ENCODE data around the gene EFNA3. TPM values are rescaled to one million over a fixed set of nuclear protein-coding genes. Genes with fewer than 3 reads are reported as not detected.

EFNA3 gene
- total RNA-seq, 4 donors from 2014 or later, result 0.91 to 1.7 (median 1.7) TPM; not detected in 1

GRCh38 chr1:155136748-155137147 lies 58.1 kb downstream of the EFNA3 start:
- WGBS, result 40% methylated on average over 6 of the region's 6 CpGs
- Histone ChIP-seq H3K27me3 (no peaks in the 10 kb centered on the region), H3K4me3 (peak overlapping the region; percentile 72 to 81 (median 76)), H3K4me1 (peaks cover 61 to 78% (median 73%) of the 10 kb centered on the region in 4 donors), H3K9me3 (no peaks in the 10 kb centered on the region), H3K27ac (replicated peaks in 1 of 4) (peak overlapping the region; percentile 93 to 99 (median 96)), H3K36me3 (peaks cover 16 to 43% (median 38%) of the 10 kb centered on the region in 4 donors)
- DNase-seq (ENCODE audit: extremely low spot score), result no peak
- intact Hi-C loops (cut with DNase I), result no loop called here
- TF ChIP-seq POLR2AphosphoS5 (IDR thresholded peaks at IDR 0.05) (no peak), POLR2A (IDR thresholded peaks at IDR 0.05; ENCODE audit: low read depth) (no peak), EP300 (IDR thresholded peaks at IDR 0.05) (no peak), CTCF (IDR thresholded peaks at IDR 0.05) (no peak)

Small RNA genes within 50 kb of the gene (small RNA-seq; reads per million reads assigned to genes)
- gene RF00019, result 0 reads per million in 3 donors

Other genes starting within 250 kb of the EFNA3 start
- gene KCNN3, start 208.6 kb upstream of the EFNA3 start, total RNA-seq, result 10 to 100 TPM in 3 of 4 donors, 1 to 10 TPM in 1; 3.6 to 17.0 (median 12.4) TPM
- gene PMVK, start 142.1 kb upstream of the EFNA3 start, total RNA-seq, result 10 to 100 TPM; 15.9 to 26.2 (median 20.0) TPM
- gene PBXIP1, start 122.7 kb upstream of the EFNA3 start, total RNA-seq, result 100 to 1,000 TPM; 192 to 309 (median 238) TPM
- 10 to 100 TPM; 20.2 to 35.3 (median 27.7) TPM for gene PYGO2, start 117.1 kb upstream of the EFNA3 start, total RNA-seq
- gene SHC1, start 108.1 kb upstream of the EFNA3 start, total RNA-seq, result 100 to 1,000 TPM in 1 of 4 donors, 10 to 100 TPM in 3; 60.6 to 101 (median 93.4) TPM
- gene CKS1B, start 104.2 kb upstream of the EFNA3 start, total RNA-seq, result 10 to 100 TPM; 11.6 to 21.5 (median 18.8) TPM
- gene FLAD1, start 95.5 kb upstream of the EFNA3 start, total RNA-seq, result 10 to 100 TPM; 19.5 to 29.6 (median 23.0) TPM
- gene LENEP, start 85.3 kb upstream of the EFNA3 start, total RNA-seq, result not detected
- 10 to 100 TPM; 50.0 to 68.9 (median 55.8) TPM for gene ZBTB7B, start 76.0 kb upstream of the EFNA3 start, total RNA-seq
- gene DCST2, start 45.1 kb upstream of the EFNA3 start, total RNA-seq, result under 1 TPM in 2 of 4 donors, not detected in 2; 0.11 to 0.19 TPM
- gene DCST1, start 45.0 kb upstream of the EFNA3 start, total RNA-seq, result under 1 TPM in 1 of 4 donors, not detected in 3; 0.42 TPM
- 100 to 1,000 TPM in 2 of 4 donors, 10 to 100 TPM in 2; 61.5 to 142 (median 115) TPM for gene ADAM15, start 27.5 kb upstream of the EFNA3 start, total RNA-seq
- gene EFNA4, start 15.1 kb upstream of the EFNA3 start, total RNA-seq, result 1 to 10 TPM in 3 of 4 donors, under 1 TPM in 1; 0.83 to 4.5 (median 3.2) TPM
- gene EFNA1, start 49.0 kb downstream of the EFNA3 start, total RNA-seq, result 10 to 100 TPM; 11.2 to 37.3 (median 27.5) TPM
- gene SLC50A1, start 57.0 kb downstream of the EFNA3 start, total RNA-seq, result 10 to 100 TPM; 13.3 to 18.7 (median 15.2) TPM
- gene DPM3, start 61.7 kb downstream of the EFNA3 start, total RNA-seq, result 100 to 1,000 TPM in 2 of 4 donors, 10 to 100 TPM in 2; 54.5 to 176 (median 80.6) TPM
- 100 to 1,000 TPM in 2 of 4 donors, 10 to 100 TPM in 2; 76.0 to 146 (median 108) TPM for gene KRTCAP2, start 94.5 kb downstream of the EFNA3 start, total RNA-seq
- 1 to 10 TPM in 1 of 4 donors, under 1 TPM in 2, not detected in 1; 0.13 to 1.7 (median 0.17) TPM for gene TRIM46, start 95.0 kb downstream of the EFNA3 start, total RNA-seq
- 10 to 100 TPM; 16.2 to 37.4 (median 23.4) TPM for gene THBS3, start 129.1 kb downstream of the EFNA3 start, total RNA-seq
- 10 to 100 TPM; 34.1 to 52.8 (median 38.0) TPM for gene MTX1, start 129.9 kb downstream of the EFNA3 start, total RNA-seq
- gene ENTREP3, start 176.6 kb downstream of the EFNA3 start, total RNA-seq, result 10 to 100 TPM; 15.1 to 38.7 (median 22.6) TPM
- 10 to 100 TPM; 33.6 to 56.0 (median 43.5) TPM for gene SCAMP3, start 183.5 kb downstream of the EFNA3 start, total RNA-seq
- gene CLK2, start 194.7 kb downstream of the EFNA3 start, total RNA-seq, result 10 to 100 TPM; 17.6 to 32.0 (median 25.3) TPM
- gene HCN3, start 198.6 kb downstream of the EFNA3 start, total RNA-seq, result 1 to 10 TPM; 1.0 to 2.1 (median 1.4) TPM
- not detected for gene PKLR, start 222.6 kb downstream of the EFNA3 start, total RNA-seq
- 10 to 100 TPM; 70.2 to 97.2 (median 82.0) TPM for gene FDPS, start 230.0 kb downstream of the EFNA3 start, total RNA-seq
- gene RUSC1, start 242.1 kb downstream of the EFNA3 start, total RNA-seq, result 10 to 100 TPM; 15.6 to 35.4 (median 27.2) TPM

Measured in esophagus muscularis mucosa (tissue), 4 donors.